HL-60 (cell line): ENCODE measurements around the gene GPAM.

ENCODE experiments used
- DNase-seq, 2 experiments: peaks; one replicate each; pipeline ENCODE4 v3.0.0-alpha.2; 2010 to 2020; ENCODE audit warnings: low read depth in 1 of 2, low spot score in 1 of 2
- H3K27ac ChIP-seq: fragments of 250-450 bp; sonication (Bioruptor Pico); replicated peaks from 2 replicates; pipeline ENCODE4 v1.5.1; 2020; ENCODE audit warnings: mild to moderate bottlenecking, moderate library complexity
- H3K27me3 ChIP-seq: fragments of 250-450 bp; sonication (Bioruptor Pico); 2 replicates; pipeline ENCODE4 v1.5.1; 2021; ENCODE audit warnings: mild to moderate bottlenecking, moderate library complexity; ENCODE audit not compliant: insufficient read depth, poor library complexity, severe bottlenecking
- H3K4me3 ChIP-seq: replicated peaks from 2 replicates; pipeline ENCODE4 v1.5.1; 2011; ENCODE audit warnings: mild to moderate bottlenecking, control low read depth, low read length; ENCODE audit not compliant: insufficient read depth
- GABPA ChIP-seq: IDR thresholded peaks from 2 replicates; pipeline ENCODE4 v1.6.1; 2012; ENCODE audit warnings: low read depth
- POLR2AphosphoS5 ChIP-seq: IDR thresholded peaks from 2 replicates; pipeline ENCODE4 v1.6.1; 2012; ENCODE audit warnings: low read depth
- SPI1 ChIP-seq: IDR thresholded peaks from 2 replicates; pipeline ENCODE4 v1.6.1; 2012; ENCODE audit warnings: low read depth, mild to moderate bottlenecking, borderline replicate concordance
- TF ChIP-seq, protein P1 (sequence below): IDR thresholded peaks from one replicate; pipeline ENCODE4 v1.5.1; 2011; ENCODE audit warnings: low read length, control low read depth, inconsistent platforms; ENCODE audit not compliant: insufficient read depth
- TF ChIP-seq, protein P2 (sequence below): IDR thresholded peaks from 2 replicates; pipeline ENCODE4 v1.6.1; 2012; ENCODE audit warnings: low read depth; ENCODE audit not compliant: insufficient replicate concordance

Gene GPAM

DNA sequence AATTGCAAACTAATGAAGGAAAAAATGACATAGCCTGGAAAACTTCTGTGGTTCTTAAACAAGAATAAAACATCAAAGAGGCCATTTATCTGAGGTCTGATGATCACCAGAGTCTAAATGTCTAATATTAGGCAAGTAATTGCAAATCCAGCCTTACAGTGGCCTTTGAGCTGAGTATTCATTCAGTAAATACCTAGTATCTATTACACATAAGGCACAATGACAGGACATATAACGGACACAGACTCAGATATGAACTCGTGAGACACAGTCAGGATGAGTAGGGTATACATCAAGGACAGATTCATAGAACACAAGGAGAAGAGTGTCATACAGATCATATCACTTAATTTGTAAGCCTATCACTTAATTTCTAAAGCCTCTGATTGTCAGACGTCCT lies 16.8 kb downstream of the GPAM start:
- Histone ChIP-seq H3K4me3 (no peak overlapping the region), H3K27me3 (no peaks in the 10 kb centered on the region), H3K27ac (no peak overlapping the region)
- DNase-seq, result no peak
- TF ChIP-seq, protein P1, sequence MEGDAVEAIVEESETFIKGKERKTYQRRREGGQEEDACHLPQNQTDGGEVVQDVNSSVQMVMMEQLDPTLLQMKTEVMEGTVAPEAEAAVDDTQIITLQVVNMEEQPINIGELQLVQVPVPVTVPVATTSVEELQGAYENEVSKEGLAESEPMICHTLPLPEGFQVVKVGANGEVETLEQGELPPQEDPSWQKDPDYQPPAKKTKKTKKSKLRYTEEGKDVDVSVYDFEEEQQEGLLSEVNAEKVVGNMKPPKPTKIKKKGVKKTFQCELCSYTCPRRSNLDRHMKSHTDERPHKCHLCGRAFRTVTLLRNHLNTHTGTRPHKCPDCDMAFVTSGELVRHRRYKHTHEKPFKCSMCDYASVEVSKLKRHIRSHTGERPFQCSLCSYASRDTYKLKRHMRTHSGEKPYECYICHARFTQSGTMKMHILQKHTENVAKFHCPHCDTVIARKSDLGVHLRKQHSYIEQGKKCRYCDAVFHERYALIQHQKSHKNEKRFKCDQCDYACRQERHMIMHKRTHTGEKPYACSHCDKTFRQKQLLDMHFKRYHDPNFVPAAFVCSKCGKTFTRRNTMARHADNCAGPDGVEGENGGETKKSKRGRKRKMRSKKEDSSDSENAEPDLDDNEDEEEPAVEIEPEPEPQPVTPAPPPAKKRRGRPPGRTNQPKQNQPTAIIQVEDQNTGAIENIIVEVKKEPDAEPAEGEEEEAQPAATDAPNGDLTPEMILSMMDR, result no peak
- TF ChIP-seq SPI1 (no peak), GABPA (no peak), POLR2AphosphoS5 (no peak)
- TF ChIP-seq, protein P2, sequence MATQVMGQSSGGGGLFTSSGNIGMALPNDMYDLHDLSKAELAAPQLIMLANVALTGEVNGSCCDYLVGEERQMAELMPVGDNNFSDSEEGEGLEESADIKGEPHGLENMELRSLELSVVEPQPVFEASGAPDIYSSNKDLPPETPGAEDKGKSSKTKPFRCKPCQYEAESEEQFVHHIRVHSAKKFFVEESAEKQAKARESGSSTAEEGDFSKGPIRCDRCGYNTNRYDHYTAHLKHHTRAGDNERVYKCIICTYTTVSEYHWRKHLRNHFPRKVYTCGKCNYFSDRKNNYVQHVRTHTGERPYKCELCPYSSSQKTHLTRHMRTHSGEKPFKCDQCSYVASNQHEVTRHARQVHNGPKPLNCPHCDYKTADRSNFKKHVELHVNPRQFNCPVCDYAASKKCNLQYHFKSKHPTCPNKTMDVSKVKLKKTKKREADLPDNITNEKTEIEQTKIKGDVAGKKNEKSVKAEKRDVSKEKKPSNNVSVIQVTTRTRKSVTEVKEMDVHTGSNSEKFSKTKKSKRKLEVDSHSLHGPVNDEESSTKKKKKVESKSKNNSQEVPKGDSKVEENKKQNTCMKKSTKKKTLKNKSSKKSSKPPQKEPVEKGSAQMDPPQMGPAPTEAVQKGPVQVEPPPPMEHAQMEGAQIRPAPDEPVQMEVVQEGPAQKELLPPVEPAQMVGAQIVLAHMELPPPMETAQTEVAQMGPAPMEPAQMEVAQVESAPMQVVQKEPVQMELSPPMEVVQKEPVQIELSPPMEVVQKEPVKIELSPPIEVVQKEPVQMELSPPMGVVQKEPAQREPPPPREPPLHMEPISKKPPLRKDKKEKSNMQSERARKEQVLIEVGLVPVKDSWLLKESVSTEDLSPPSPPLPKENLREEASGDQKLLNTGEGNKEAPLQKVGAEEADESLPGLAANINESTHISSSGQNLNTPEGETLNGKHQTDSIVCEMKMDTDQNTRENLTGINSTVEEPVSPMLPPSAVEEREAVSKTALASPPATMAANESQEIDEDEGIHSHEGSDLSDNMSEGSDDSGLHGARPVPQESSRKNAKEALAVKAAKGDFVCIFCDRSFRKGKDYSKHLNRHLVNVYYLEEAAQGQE, result no peak

DNA sequence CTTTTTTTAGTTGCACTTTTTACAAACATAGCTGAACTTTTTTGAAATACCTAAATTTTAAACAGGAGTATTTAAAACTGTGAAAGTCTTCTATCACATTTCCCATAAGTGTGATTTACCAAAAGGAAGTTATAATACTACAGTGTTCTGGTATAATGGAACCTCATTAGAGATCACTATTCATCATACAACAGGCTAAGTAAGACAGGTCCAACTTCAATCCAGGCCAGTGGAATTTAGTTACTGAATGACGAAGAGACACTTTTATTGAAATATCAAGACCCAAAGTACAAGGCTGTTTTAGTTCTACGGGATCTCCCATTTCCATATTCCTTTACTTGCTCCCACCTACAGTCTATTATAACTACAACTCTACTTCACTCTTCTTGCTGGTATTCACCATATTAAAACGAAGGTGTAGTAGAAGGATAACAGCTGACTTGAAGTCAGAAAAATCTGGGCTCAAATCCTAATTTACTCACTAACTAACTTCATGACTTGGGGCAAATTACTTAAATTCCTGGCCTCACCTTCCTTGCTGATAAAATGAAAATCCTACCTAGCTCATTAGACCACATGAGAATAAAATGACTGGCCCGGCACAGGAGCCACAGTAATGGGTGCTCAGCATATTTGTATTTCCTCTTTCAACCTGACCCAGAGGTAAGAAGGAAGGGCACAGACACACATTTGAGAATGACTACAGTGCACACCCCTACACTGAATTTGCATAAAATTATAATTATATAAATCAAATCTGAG lies 21.6 kb downstream of the GPAM start:
- no peak overlapping the region for H3K27ac ChIP-seq
- TF ChIP-seq, protein P1, result no peak
- no peak for TF ChIP-seq SPI1
- TF ChIP-seq, protein P2, result no peak
- TF ChIP-seq GABPA, result no peak
- no peak for TF ChIP-seq POLR2AphosphoS5

DNA sequence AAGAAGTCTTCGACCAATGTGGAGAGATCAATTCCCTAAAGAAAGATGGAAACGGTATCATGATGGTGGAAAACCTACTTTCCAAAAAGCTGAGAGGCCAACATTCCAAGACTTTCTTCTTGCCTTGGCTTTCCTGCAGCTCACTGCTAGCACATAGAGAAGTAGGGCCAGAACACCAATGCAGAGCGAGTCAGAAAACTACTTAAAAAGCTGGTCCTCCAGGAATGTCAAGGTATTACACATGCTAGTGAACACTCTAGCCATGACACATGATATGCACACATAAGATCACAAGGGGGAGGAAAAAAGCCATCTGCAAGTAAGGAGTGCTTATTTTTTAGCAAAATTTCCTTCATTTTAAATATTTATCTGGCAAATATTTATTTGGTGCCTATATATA lies 22.7 kb downstream of the GPAM start:
- Histone ChIP-seq H3K27me3 (no peaks in the 10 kb centered on the region), H3K27ac (no peak overlapping the region), H3K4me3 (no peak overlapping the region)
- TF ChIP-seq, protein P2, result no peak
- TF ChIP-seq, protein P1, result no peak
- no peak for TF ChIP-seq GABPA
- no peak for TF ChIP-seq SPI1
- no peak for TF ChIP-seq POLR2AphosphoS5
- DNase-seq, result no peak

More for the DNA sequence above, 21.6 kb downstream of the GPAM start:
- H3K4me3 ChIP-seq, result no peak overlapping the region
- DNase-seq, result no peak
- no peaks in the 10 kb centered on the region for H3K27me3 ChIP-seq
